Vagina (tissue), 2 donors: ENCODE results near the gene S100A1. TPM values are rescaled to one million over a fixed set of nuclear protein-coding genes. Genes with fewer than 3 reads are reported as not detected.

Experiments used
- DNase-seq, 2 donors: peaks; one replicate each; pipeline ENCODE4 v3.0.0-alpha.2; 2017; ENCODE audit errors: extremely low spot score in 2 of 2
- H3K27ac ChIP-seq: fragments of 200-600 bp; sonication (generic); one replicate; pipeline ENCODE4 v1.5.1; 2019
- H3K27me3 ChIP-seq: fragments of 200-600 bp; sonication (generic); one replicate; pipeline ENCODE4 v1.5.1; 2019
- H3K36me3 ChIP-seq, 2 donors: fragments of 200-600 bp; sonication (generic); one replicate each; pipeline ENCODE4 v1.5.1; 2017 to 2019
- H3K4me1 ChIP-seq: fragments of 200-600 bp; sonication (generic); one replicate; pipeline ENCODE4 v1.5.1; 2019
- H3K4me3 ChIP-seq, 2 donors: fragments of 200-600 bp; sonication (generic); 1 replicate in 1 of 2; 2 replicates in 1 of 2; pipeline ENCODE4 v1.5.1; 2016 to 2019
- H3K9me3 ChIP-seq: fragments of 200-600 bp; sonication (generic); one replicate; pipeline ENCODE4 v1.5.1; 2019
- CTCF ChIP-seq, 3 experiments: fragments of 450-650 bp in 2 of 3; fragments of 200-600 bp in 1 of 3; sonication (generic) in 1 of 3; IDR thresholded peaks; one replicate each; pipeline ENCODE4 v1.5.1; 2017 to 2019; ENCODE audit warnings: antibody characterized with exemption in 3 of 3, mild to moderate bottlenecking in 2 of 3, moderate library complexity in 2 of 3
- POLR2A ChIP-seq, 2 donors: fragments of 450-650 bp; IDR thresholded peaks; one replicate each; pipeline ENCODE4 v1.6.1; 2017; ENCODE audit warnings: antibody characterized with exemption in 2 of 2, mild to moderate bottlenecking in 2 of 2, moderate library complexity in 2 of 2
- POLR2AphosphoS5 ChIP-seq, 2 donors: sonication (generic); formaldehyde crosslinking; IDR thresholded peaks; one replicate each; pipeline ENCODE4 v1.9.0; 2017; ENCODE audit warnings: antibody characterized with exemption in 2 of 2, mild to moderate bottlenecking in 2 of 2, low read depth in 1 of 2; ENCODE audit not compliant: insufficient read depth in 1 of 2
- intact Hi-C: fragments of 100-400 bp; cut with DNase I; formaldehyde crosslinking; loops from one replicate; pipeline ENCODE4 v1.15.1; 2023
- total RNA-seq: library from RNA; depleted of rRNA; stranded (reverse); fragments of >200 nt; gene quantifications from one replicate; pipeline ENCODE4 v1.2.3, GENCODE V29; 2016

S100A1 gene
- total RNA-seq, 1 donor from 2014 or later, result not detected

- Histone ChIP-seq H3K27me3 (no peaks in the 10 kb centered on the region), H3K36me3 (no peaks in the 10 kb centered on the region), H3K27ac (peak overlapping the region; percentile 48), H3K9me3 (no peaks in the 10 kb centered on the region), H3K4me3 (no peak overlapping the region), H3K4me1 (peaks cover 48% of the 10 kb centered on the region)
- intact Hi-C loops, result loop anchor here (5.0 kb wide), 1 partner anchor 97 kb away; no protein-coding TSS in a partner anchor
- TF ChIP-seq CTCF (IDR thresholded peaks at IDR 0.05) (no peak), POLR2AphosphoS5 (IDR thresholded peaks at IDR 0.05; ENCODE audit: insufficient read depth in 1 of 2, low read depth in 1 of 2) (no peak), POLR2A (IDR thresholded peaks at IDR 0.05) (no peak)
- no peak for DNase-seq
Observed at GRCh38 chr1:153629343-153629665, 1.1 kb downstream of the S100A1 start.

GRCh38 chr1:153629971-153630370 is 1.7 kb downstream of the S100A1 start:
- no peak for DNase-seq
- intact Hi-C loops, result loop anchor here (5.0 kb wide), 1 partner anchor 98 kb away; no protein-coding TSS in a partner anchor
- no peaks in the 10 kb centered on the region for H3K9me3 ChIP-seq
- H3K4me1 ChIP-seq, result peaks cover 47% of the 10 kb centered on the region
- TF ChIP-seq POLR2AphosphoS5 (IDR thresholded peaks at IDR 0.05; ENCODE audit: insufficient read depth in 1 of 2, low read depth in 1 of 2) (no peak), CTCF (IDR thresholded peaks at IDR 0.05) (no peak), POLR2A (IDR thresholded peaks at IDR 0.05) (no peak)
- H3K27me3 ChIP-seq, result no peaks in the 10 kb centered on the region
- no peak overlapping the region for H3K4me3 ChIP-seq
- H3K27ac ChIP-seq, result peak overlapping the region; percentile 48
- no peaks in the 10 kb centered on the region for H3K36me3 ChIP-seq

GRCh38 chr1:153630384-153630783 is 2.1 kb downstream of the S100A1 start:
- peak overlapping the region; percentile 48 for H3K27ac ChIP-seq
- H3K9me3 ChIP-seq, result no peaks in the 10 kb centered on the region
- H3K36me3 ChIP-seq, result no peaks in the 10 kb centered on the region
- TF ChIP-seq POLR2AphosphoS5 (IDR thresholded peaks at IDR 0.05; ENCODE audit: insufficient read depth in 1 of 2, low read depth in 1 of 2), result no peak
- TF ChIP-seq CTCF (IDR thresholded peaks at IDR 0.05), result no peak
- TF ChIP-seq POLR2A (IDR thresholded peaks at IDR 0.05), result no peak
- peaks cover 47% of the 10 kb centered on the region for H3K4me1 ChIP-seq
- H3K4me3 ChIP-seq, result no peak overlapping the region
- intact Hi-C loops, result no loop called here
- H3K27me3 ChIP-seq, result no peaks in the 10 kb centered on the region
- no peak for DNase-seq

GRCh38 chr1:153631047-153632022 is 3.1 kb downstream of the S100A1 start:
- intact Hi-C loops, result no loop called here
- no peak for DNase-seq
- H3K9me3 ChIP-seq, result no peaks in the 10 kb centered on the region
- peaks cover 48% of the 10 kb centered on the region for H3K4me1 ChIP-seq
- no peak for TF ChIP-seq CTCF (IDR thresholded peaks at IDR 0.05)
- TF ChIP-seq POLR2AphosphoS5 (IDR thresholded peaks at IDR 0.05; ENCODE audit: insufficient read depth in 1 of 2, low read depth in 1 of 2), result no peak
- TF ChIP-seq POLR2A (IDR thresholded peaks at IDR 0.05), result no peak
- no peaks in the 10 kb centered on the region for H3K27me3 ChIP-seq
- H3K36me3 ChIP-seq, result peaks cover 0 to 4% of the 10 kb centered on the region in 2 donors
- H3K4me3 ChIP-seq, result no peak overlapping the region
- H3K27ac ChIP-seq, result no peak overlapping the region
